Activated CD4-positive, alpha-beta T cell treated with anti-CD3 and anti-CD28 coated beads, Interleukin-2, amount 50 U/mL, for 16 hours (primary cell): ENCODE results near the gene FN3KRP.
"Not testable (repeated sequence)": the region's sequence is repeated elsewhere in the genome, so short reads cannot be mapped to it uniquely, and the experiment has no call there.

Experiments
- DNase-seq: peaks from one replicate; pipeline ENCODE4 v3.0.0-alpha.2; 2020

FN3KRP gene

DNA sequence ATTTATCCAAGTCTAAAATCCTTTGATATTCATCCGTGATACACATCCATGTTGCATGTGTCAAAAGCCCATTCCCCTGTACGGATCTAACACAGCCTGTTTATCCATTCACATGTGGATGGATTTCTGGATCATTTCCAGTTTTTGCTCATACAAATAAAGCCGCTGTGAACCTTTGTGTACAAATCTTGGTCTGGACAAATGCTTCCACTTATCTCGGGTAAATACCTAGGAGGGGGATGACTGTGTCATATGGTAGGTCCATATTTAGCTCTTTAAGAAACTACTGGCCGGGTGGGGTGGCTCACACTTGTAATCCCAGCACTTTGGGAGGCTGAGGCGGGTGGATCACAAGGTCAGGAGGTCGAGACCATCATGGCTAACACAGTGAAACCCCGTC lies 29.0 kb downstream of the FN3KRP start:
- DNase-seq = no peak

DNA sequence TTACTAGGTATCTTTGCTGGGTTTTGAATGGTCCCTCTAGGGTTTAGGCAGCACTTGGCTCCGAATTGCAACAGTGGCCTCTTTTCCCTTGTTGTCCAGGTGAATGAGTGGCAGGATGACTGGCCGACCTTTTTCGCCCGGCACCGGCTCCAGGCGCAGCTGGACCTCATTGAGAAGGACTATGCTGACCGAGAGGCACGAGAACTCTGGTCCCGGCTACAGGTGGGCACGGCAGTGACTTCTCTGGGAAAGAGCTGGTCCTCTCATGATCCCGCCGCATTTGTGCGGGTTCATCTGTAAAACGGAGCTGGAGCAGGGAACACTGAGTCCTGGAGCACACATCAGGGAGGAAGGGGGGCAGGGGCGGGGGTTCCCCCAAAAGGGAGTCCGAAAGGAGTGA lies 32.2 kb downstream of the FN3KRP start:
- no peak for DNase-seq

DNA sequence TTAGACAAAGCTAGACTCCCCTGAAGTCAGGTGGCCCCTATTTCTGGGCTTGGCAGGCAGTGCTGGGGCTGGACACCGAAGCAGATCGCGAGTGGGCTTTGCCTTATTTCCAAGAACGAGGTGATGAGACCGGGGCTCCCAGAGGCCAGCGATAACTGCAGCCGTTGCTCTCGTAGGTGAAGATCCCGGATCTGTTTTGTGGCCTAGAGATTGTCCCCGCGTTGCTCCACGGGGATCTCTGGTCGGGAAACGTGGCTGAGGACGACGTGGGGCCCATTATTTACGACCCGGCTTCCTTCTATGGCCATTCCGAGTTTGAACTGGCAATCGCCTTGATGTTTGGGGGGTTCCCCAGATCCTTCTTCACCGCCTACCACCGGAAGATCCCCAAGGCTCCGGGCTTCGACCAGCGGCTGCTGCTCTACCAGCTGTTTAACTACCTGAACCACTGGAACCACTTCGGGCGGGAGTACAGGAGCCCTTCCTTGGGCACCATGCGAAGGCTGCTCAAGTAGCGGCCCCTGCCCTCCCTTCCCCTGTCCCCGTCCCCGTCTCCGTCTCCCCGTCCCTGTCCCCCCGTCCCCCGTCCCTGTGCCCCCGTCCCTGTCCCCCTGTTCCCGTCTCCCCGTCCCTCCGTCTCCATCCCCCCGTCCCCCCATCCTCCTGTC lies 33.9 kb downstream of the FN3KRP start:
- DNase-seq = no peak

DNA sequence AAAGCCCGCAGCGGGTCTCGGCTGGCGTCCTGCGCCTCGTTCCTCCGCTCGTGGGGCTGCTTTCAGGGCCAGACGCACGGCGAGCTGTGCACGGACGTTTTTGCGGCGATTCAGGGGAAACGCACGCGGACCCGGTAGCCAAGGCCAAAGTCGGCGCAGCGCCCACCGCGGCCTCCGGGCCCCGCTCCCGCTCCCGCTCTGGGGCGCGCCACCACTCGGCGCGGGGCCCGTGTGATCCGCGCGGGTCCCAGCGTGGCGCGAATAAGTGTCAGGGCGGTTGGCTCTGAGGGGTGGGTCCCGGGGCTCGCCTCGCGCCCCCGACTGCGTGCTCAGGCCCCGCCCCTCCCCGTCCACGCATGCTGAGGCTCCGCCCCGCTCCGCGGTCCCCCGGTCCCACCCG lies 34.7 kb downstream of the FN3KRP start:
- DNase-seq = no peak

DNA sequence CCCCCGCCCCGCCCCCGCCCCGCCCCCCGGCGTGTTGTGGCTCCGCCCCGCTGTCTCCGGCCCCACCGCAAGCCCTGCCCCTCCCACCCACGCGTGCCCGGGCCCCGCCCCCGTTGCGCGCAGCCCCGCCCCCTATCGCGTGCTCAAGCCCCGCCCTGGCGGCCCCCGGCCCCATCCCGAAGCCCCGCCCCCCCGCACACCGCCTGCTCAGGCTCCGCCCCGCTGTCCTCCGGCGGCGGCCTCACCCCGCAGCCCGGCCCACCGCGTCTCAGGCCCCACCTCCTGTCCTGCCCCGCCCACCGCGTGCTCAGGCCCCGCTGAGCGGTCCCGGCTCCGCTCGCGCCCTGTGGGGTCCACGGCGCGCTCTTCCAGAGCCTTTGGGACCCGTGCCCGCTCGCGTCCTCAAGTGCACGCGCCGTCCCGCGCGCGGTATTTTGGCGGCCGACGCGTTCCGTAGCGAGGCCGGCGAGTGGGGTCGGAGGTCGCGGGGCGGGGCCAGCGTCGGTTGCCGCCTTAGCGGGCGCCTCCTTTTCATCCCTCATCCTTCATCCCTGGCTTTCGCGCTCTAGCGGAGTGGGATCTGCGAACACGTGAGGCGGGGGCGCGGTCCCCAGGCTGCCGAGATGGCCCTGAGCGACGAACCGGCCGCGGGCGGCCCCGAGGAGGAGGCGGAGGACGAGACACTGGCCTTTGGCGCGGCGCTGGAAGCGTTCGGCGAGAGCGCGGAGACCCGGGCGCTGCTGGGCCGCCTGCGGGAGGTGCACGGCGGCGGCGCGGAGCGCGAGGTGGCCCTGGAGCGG lies 35.3 kb downstream of the FN3KRP start, which contains the start of gene TBCD:
TBCD (plus strand) TSS at position 495 of the 800 bp plus-strand sequence; CDS start at position 624, 129 bp downstream.
- peak; percentile 88 for DNase-seq

DNA sequence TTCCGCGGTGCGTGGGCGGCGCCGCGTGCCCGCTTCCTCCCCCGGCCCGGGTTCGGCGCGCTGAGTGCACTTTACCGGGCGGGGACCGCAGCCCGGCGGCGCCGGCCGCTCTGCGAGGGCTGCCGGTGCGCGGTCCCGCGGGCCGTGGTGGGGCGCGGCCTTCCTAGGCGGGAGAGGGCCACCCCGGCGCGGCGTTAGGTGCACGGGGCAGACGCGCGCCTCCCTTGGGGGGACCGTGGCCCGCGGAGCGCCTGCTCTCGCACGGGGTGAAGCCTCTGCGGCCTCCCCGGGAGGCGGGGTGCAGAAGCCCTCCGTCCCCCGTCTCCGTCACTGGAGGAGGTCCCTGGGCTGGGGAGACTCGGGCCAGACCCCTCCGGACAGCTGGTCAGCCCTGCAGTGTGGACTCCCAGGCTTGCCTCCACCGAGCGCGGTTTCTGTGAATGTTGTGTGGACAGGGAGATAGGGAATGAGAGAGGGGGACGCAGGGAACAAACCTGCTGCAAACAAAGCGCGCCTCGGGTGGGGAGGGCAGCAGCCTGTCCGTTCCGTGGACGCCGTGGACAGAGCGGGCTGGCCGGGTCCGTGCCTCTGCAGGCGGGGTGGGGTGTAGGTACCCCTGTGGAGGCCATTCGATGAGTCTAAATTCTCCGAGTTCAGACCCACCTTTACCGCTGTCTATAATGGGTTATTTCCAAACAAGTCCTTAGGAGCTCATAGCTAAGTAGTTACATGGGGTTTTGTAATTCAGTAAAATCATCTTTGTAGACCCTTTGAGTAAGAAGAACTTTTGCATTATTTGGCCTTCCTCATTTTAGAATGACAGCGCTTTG lies 36.1 kb downstream of the FN3KRP start:
- peak; percentile 18 for DNase-seq

DNA sequence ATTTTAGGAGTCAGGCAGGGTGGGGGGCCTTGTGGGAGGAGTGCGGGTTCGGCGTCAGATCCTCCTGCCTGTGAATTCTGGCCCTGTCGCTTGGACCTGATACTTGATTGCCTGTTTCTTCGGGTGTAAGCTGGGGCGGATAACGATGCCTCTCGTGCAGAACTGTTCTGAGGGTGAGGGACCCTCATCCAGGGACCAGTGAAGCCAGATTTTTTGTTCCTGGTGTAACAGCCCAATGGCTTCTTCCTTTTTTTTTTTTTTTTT lies 36.6 kb downstream of the FN3KRP start:
- no peak for DNase-seq

DNA sequence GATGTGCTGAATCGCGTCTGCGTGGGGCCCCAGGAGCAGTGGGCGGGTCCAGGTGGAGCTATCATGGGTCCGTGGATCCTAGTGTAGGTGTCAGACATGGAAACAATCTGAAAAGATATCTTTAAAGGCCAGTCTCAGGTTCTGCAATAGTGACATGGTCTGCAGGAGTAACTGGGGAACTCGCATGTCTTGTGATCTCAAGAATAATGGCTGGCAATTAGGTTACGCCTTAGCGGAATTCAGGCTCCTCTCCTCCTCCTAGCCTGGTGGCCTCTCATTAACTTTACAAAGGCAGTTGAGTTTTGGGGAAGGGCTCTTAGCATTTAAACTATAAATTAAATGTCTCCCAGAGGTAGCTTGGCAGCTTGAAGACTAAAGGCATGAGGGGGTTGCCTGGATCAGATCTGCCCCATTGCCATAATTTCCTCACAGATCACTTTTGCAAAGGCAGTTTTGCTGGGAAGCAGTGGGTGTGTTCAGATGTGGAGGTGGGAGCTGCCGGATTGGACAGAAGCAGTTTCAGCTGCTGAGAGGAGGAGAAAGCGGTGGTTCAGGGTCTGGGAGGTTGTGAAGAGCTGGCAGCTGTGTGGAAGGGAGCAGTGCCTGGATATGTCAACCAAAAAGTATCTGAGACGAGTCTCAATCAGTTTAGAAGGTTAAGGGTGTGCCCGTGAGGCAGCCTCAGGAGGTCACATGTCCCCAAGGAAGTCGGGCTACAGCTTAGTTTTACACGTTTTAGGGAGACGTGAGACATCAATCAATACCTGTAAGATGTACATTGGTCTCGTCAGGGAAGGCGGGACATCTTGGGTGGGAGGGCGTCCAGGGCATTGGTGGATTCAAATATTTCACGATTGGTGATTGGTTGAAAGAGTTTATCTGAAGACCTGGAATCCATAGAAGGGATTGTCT lies 38.0 kb downstream of the FN3KRP start:
- peak; percentile 21 for DNase-seq

DNA sequence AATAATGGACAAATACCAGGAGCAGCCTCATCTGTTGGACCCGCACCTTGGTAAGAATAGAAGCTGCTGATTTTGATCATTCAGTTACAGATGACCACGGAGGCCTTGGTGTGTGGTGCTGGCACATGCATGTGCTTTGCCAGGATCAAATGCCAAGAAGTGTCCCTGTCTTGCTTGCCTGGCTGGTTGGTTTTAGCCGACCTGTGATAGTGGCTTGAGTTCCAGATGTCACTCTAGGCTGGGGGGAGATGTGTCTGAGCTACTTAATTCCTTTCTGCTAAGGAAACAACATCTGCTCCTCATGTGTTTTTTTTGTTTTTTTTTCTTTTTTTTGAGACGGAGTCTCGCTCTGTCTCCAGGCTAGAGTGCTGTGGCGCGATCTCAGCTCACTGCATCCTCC lies 39.7 kb downstream of the FN3KRP start:
- DNase-seq = no peak

DNA sequence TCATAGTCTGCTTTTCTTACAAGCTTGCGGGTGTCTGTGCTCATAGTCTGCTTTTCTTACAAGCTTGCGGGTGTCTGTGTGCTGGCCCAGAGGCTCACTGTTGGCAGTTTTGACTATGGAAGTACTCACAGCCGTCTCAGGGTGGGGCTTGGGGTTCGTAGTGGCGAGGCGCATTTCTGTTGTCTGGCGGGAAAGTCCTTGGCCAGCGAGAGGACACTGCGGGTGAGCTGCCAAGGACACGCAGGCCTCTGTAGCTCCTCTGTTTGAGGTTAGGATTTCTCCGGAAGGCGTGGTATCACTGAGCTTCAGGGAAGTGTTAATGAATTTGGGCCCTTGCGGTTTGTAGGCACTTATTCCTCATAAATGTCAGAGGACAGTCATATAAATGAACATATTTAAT lies 48.9 kb downstream of the FN3KRP start:
- DNase-seq = no peak

DNA sequence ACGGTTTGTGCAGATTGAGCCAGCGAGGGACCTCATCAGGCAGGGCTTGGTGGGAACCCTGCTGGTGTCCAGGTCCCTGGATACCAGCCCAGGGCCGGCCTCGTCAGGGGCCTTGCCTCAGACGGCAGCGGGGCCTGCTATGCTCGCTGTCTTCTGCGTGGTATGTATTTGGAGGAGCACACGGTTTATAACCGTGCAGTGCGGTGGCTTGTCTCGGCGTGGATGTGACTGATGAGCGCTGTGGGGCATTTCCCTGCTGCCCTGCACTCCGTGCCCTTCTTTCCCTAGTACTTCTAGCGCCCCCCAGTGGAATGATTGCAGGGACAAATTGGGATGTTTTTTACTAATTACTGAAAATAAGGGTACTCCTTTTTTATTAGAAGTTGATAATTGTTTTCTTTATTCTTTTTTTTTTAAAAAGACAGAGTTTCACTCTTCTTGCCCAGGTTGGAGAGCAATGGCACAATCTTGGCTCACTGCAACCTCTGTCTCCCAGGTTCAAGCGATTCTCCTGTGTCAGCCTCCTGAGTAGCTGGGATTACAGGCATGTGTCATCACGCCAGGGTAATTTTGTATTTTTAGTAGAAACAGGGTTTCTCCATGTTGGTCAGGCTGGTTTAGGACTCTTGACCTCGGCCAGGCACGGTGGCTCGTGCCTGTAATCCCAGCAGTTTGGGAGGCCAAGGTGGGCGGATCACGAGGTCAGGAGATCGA lies 50.7 kb downstream of the FN3KRP start:
- DNase-seq = peak; percentile 39

DNA sequence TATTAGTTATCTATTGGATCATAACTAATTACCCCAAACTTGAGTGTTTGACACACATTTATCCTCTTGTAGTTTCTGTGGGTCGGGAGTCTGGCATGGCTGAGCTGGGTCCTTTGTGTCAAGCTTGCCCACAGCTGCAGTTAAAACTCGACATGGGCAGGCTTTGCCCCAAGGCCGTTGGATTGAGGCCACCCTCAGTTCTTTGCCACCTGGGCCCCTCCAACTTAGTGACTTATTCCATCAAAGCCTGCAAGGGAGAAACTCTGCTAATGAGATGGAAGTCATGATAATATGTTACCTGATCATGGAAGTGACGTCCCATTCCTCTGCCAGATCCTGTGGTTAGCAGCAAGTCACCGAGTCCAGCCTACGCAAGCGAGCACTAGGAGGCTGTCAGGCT lies 52.5 kb downstream of the FN3KRP start:
- DNase-seq = no peak

DNA sequence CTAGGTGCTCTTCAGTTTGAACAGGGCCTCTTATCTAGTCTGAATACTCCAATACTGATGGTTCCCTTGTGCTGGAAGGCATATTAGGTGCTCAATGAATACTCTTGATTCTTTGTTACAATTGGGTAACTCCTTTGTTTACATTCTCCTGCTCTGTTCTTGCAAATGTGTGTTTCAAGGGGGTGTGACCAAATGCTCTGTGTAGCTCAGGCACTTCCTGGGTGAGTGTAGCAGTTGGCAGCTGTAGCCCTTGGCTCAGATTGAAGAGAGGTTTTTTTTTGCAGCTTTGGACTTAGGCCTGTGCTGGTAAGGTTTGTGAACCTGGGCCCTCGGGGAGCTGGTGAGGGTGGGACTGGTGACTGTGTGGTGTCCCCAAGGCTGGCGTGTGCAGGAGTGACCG lies 55.5 kb downstream of the FN3KRP start:
- DNase-seq = no peak

DNA sequence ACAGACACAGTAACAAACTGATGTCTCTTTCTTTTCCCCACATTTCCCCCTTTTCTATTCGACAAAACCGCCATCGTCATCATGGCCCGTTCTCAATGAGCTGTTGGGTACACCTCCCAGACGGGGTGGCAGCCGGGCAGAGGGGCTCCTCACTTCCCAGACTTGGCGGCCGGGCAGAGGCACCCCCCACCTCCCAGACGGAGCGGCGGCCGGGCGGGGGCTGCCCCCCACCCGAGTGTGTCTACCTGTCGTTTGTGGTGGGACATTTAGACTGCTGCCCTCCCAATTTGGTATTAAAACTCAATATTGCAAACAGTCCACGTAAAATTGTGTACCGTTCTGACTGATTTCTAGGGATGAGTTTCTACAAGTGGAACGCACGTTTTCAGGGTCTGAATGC lies 58.0 kb downstream of the FN3KRP start:
- DNase-seq = not testable (repeated sequence)

DNA sequence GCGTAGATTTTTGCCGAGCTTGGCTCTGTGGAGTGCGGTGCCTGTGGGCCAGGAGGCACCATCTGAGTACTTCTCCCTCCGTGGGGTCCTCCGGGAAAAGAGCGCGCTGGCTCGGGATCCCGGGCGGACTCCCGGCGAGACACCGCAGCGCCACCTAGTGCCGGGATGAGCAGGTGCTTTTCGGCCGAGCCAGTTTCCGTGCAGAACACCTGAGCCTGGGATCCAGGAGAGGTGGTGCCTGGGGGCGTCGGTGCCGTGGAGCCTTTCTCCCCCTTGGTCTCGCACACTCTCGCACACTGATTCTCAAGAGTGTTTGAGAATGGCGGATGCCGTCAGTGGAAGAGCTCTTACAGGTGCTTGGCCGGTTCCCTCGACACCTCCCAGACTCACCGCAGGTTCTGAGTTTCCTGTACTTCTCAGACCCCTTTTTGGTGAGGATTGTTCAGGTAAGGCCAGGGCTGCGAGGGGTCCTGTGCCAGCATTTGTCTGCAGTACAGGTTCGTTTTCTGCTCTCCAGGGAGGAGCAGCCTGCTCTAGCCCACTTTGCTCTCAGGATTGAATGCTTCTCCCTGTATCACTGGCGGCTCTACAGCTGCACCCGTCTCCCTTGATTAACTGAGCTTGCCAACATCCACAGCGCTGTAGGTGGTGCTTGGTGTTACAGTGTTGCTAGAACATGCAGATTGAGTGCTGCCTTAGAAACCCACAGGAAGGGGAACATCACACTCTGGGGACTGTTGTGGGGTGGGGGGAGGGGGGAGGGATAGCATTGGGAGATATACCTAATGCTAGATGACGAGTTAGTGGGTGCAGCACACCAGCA lies 58.7 kb downstream of the FN3KRP start:
- DNase-seq = no peak

DNA sequence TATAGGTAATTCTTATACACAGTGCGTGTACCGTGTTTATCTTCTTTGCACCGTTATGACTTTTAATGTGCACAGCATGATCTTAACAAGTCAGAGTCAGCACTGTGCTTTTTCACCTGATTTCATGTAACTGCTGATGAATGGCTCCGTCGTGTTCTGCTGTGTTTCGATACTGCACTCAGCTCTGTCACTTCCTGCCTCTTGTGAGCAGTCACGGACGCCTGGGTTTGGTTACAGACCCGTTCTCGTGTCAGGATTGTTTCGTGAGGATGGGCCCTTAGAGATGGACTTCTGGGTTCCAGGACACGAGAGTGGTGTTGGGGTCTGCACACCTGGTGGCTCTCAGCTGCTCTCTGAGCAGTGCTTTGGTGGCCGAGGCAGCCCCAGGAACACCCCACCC lies 59.9 kb downstream of the FN3KRP start:
- no peak for DNase-seq
